Fibroblast of villous mesenchyme (primary cell): ENCODE data around the gene LHFPL3. TPM values are rescaled to one million over a fixed set of nuclear protein-coding genes. Genes with fewer than 3 reads are reported as not detected.

Experiments used
- DNase-seq: peaks from one replicate; pipeline ENCODE4 v3.0.0-alpha.2; 2010; ENCODE audit warnings: low read depth
- H3K4me3 ChIP-seq: 2 replicates; pipeline ENCODE4 v1.5.1; 2011; ENCODE audit warnings: low read depth, mild to moderate bottlenecking, low read length
- total RNA-seq: library from RNA; depleted of rRNA; stranded (reverse); fragments of >200 nt; gene quantifications from 2 replicates; pipeline ENCODE4 v1.2.3, GENCODE V29; 2012
- TF ChIP-seq, protein P1 (sequence below): IDR thresholded peaks from 2 replicates; pipeline ENCODE4 v1.5.1; 2012; ENCODE audit warnings: low read depth, mild to moderate bottlenecking, low read length; ENCODE audit not compliant: insufficient read depth

LHFPL3 gene
- total RNA-seq, 1 donor = not detected

DNA sequence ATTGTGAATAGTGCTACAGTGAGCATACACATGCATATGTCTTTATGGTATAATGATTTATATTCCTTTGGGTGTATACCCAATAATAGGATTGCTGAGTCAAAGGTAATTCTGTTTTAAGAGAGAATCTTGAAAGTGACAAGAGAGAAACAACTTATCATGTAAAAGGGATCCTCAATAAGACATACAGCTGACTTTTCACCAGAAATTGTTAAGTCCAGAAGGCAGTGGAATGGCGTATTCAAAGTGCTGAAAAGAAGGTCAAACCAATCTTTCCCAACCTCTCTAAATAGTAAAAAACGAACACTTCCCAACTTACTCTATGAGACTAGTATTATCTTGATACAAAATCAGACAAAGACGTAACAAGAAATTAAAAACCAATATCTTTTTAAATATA is 59.8 kb downstream of the LHFPL3 start:
- H3K4me3 ChIP-seq = no peak overlapping the region
- DNase-seq = no peak
- TF ChIP-seq, protein P1, sequence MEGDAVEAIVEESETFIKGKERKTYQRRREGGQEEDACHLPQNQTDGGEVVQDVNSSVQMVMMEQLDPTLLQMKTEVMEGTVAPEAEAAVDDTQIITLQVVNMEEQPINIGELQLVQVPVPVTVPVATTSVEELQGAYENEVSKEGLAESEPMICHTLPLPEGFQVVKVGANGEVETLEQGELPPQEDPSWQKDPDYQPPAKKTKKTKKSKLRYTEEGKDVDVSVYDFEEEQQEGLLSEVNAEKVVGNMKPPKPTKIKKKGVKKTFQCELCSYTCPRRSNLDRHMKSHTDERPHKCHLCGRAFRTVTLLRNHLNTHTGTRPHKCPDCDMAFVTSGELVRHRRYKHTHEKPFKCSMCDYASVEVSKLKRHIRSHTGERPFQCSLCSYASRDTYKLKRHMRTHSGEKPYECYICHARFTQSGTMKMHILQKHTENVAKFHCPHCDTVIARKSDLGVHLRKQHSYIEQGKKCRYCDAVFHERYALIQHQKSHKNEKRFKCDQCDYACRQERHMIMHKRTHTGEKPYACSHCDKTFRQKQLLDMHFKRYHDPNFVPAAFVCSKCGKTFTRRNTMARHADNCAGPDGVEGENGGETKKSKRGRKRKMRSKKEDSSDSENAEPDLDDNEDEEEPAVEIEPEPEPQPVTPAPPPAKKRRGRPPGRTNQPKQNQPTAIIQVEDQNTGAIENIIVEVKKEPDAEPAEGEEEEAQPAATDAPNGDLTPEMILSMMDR = no peak

DNA sequence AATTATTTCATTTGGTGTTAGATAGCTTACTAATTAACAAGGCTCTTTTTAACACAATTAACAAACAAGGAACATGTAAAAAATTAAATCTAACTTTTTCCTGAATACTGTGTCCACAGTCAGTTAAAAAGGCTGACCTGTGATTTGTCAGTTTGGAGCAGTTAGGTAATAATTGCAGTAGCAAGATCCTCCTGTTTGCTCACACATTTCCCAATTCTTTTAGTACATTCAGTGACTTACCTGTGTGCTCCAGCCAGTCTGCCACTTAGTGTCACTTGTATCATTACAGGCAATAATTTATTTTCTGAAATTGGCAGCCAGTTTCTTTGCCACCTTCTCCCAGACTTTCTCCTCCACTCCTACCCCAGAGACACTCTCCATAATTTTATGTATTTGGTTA is 66.8 kb downstream of the LHFPL3 start:
- TF ChIP-seq, protein P1 = no peak
- H3K4me3 ChIP-seq = no peak overlapping the region
- DNase-seq = no peak

DNA sequence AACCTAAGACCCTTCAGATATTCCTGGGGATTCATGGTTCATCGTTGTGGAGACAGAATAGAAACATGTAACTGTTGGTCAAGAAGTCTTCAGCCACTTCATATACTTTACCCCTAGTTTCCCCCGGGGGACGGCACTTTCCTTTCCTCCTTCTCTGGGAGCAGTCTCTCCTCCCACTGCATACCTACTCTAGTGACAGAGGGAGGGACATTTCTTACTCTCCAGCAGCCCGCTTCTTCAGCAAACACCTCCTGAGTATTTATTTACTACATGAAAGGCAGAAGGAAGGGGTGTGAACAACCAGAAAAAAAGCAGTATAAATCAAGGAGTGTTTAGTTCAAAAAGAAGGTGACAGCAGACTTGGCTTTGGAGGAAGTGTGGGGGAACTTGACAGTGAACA is 69.0 kb downstream of the LHFPL3 start:
- no peak for DNase-seq
- TF ChIP-seq, protein P1 = no peak
- no peak overlapping the region for H3K4me3 ChIP-seq

DNA sequence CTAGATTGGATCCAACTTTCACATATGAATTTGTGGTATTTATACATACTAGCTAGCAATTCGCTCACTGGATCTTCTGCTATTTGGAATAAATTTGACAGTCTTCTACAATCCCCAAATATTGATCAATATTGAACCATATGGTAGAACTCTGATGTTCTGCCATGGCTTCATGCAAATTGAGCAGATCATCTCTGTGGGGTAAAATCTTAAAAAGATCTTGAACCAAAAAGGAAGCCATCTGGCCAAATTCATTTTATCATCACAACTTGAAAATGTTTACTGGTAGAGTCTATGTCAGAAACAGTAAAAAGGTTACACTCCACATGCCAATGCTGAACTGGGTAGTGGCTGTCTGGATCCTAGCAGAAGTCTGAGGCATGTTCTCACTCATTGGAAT is 80.0 kb downstream of the LHFPL3 start:
- no peak for DNase-seq
- H3K4me3 ChIP-seq = no peak overlapping the region
- TF ChIP-seq, protein P1 = no peak

DNA sequence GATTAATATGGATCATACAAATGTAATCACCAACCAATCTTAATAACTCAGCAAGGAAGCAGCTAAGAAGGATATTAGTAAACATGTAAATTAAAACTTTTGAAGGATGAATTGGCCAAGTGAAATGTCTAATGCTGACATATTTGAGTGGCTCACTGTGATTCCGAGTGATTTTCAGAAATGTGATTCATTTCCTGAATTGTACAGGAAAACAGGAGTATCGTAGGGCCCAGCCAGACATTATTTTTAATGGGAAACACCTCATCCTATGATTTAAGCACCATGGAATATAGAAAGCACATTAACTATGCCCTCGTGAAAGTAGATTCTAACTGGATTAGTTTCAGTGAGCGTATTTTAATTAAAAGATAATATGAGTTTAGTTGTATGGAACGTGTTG is 82.3 kb downstream of the LHFPL3 start:
- TF ChIP-seq, protein P1 = no peak
- no peak for DNase-seq
- H3K4me3 ChIP-seq = no peak overlapping the region

DNA sequence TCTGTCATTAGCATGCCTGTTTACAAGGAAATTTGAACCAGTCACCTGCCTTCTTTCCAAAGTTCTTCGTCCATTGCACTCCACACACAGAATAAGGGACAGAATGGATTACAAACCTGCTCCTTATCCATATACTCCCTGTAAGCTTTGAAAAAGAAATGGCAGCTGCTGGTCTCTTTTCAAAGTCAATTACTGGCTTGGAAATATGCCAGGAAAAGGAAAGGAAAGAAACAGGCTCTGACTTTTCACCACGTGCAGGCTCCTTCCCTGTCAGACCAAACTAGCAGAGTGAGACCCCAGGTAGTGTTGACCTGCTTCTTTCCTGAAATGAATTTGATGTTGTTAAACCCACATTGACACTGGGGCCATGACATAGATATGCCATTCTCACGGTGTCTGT is 84.5 kb downstream of the LHFPL3 start:
- no peak for DNase-seq
- H3K4me3 ChIP-seq = no peak overlapping the region
- TF ChIP-seq, protein P1 = no peak

DNA sequence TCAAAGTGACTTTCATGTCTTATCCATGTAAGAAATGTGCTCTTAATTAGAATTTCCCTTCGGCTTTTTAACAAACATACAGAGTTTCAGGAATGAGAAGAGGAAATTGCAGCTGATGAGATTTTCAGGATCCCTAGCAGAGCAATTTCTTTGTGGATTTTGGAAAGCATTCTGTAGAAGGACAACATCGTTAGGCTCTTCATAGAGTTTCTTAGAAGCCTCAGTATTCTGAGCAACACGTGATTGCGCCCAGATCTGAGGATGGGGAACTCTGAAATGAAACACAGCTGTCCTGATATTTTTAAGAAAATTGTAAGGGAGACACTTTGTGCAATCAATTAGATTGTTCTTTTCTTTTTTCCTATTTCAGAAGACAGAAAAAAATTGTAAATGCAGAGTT is 85.8 kb downstream of the LHFPL3 start:
- H3K4me3 ChIP-seq = no peak overlapping the region
- DNase-seq = no peak
- TF ChIP-seq, protein P1 = no peak
